Mesenchymal stem cell (in vitro differentiated cells and primary cell): ENCODE results near the gene APLN.

Experiments
- DNase-seq: peaks from one replicate; pipeline ENCODE4 v3.0.0-alpha.2; 2013
- H2AFZ ChIP-seq: one replicate; pipeline ENCODE4 v1.6.1; 2013; ENCODE audit warnings: low read depth, mild to moderate bottlenecking, control low read depth, inconsistent platforms, low read length, moderate library complexity
- H2AK5ac ChIP-seq: 2 replicates; pipeline ENCODE4 v1.6.1; 2013; ENCODE audit warnings: low read length, moderate library complexity, mild to moderate bottlenecking, inconsistent platforms; ENCODE audit not compliant: severe bottlenecking
- H2BK120ac ChIP-seq: one replicate; pipeline ENCODE4 v1.6.1; 2013; ENCODE audit warnings: low read depth, mild to moderate bottlenecking, inconsistent platforms, low read length, moderate library complexity
- H2BK12ac ChIP-seq, 2 experiments: one replicate each; pipeline ENCODE4 v1.6.1; 2013; ENCODE audit warnings: inconsistent platforms in 2 of 2, low read length in 2 of 2, mild to moderate bottlenecking in 2 of 2, moderate library complexity in 2 of 2, control low read depth in 1 of 2
- H2BK15ac ChIP-seq: one replicate; pipeline ENCODE4 v1.6.1; 2013; ENCODE audit warnings: mild to moderate bottlenecking, low read depth, inconsistent platforms; ENCODE audit not compliant: poor library complexity, severe bottlenecking
- H2BK5ac ChIP-seq: 2 replicates; pipeline ENCODE4 v1.6.1; 2013; ENCODE audit warnings: low read depth, mild to moderate bottlenecking, low read length, control low read depth, inconsistent platforms; ENCODE audit not compliant: poor library complexity, severe bottlenecking
- H3K14ac ChIP-seq, 2 experiments: one replicate each; pipeline ENCODE4 v1.6.1; 2013; ENCODE audit warnings: inconsistent platforms in 2 of 2, low read length in 2 of 2, control low read depth in 1 of 2, mild to moderate bottlenecking in 1 of 2, moderate library complexity in 1 of 2
- H3K18ac ChIP-seq, 2 experiments: one replicate each; pipeline ENCODE4 v1.6.1; 2013; ENCODE audit warnings: inconsistent platforms in 2 of 2, low read length in 2 of 2, control low read depth in 1 of 2, low read depth in 1 of 2, mild to moderate bottlenecking in 1 of 2
- H3K23ac ChIP-seq, 2 experiments: one replicate each; pipeline ENCODE4 v1.6.1; 2013; ENCODE audit warnings: inconsistent platforms in 2 of 2, low read length in 2 of 2, mild to moderate bottlenecking in 2 of 2, moderate library complexity in 2 of 2, control low read depth in 1 of 2
- H3K27ac ChIP-seq: 2 replicates; pipeline ENCODE4 v1.5.1; 2013; ENCODE audit warnings: mild to moderate bottlenecking, moderate library complexity, low read length, control low read depth, inconsistent platforms; ENCODE audit not compliant: poor library complexity, severe bottlenecking
- H3K27me3 ChIP-seq, 2 experiments: 2 replicates each; pipeline versions ENCODE4 v1.6.1 to v1.7.0; 2013; ENCODE audit warnings: low read length in 2 of 2, mild to moderate bottlenecking in 2 of 2, moderate library complexity in 2 of 2, control low read depth in 1 of 2, inconsistent platforms in 1 of 2; ENCODE audit not compliant: control insufficient read depth in 1 of 2, insufficient read depth in 1 of 2
- H3K36me3 ChIP-seq, 2 experiments: 2 replicates each; pipeline versions ENCODE4 v1.6.1 to v1.7.0; 2013; ENCODE audit warnings: low read length in 2 of 2, control low read depth in 1 of 2, inconsistent platforms in 1 of 2, low read depth in 1 of 2, mild to moderate bottlenecking in 1 of 2; ENCODE audit not compliant: insufficient read depth in 2 of 2, control insufficient read depth in 1 of 2
- H3K4ac ChIP-seq, 2 experiments: one replicate each; pipeline ENCODE4 v1.6.1; 2013; ENCODE audit warnings: inconsistent platforms in 2 of 2, low read length in 2 of 2, mild to moderate bottlenecking in 2 of 2, moderate library complexity in 2 of 2, control low read depth in 1 of 2, low read depth in 1 of 2
- H3K4me1 ChIP-seq: 2 replicates; pipeline ENCODE4 v1.6.1; 2013; ENCODE audit warnings: low read depth, low read length, control low read depth; ENCODE audit not compliant: control insufficient read depth, insufficient read depth
- H3K4me2 ChIP-seq: 2 replicates; pipeline ENCODE4 v1.6.1; 2013; ENCODE audit warnings: low read length, mild to moderate bottlenecking, inconsistent platforms; ENCODE audit not compliant: poor library complexity, severe bottlenecking
- H3K4me3 ChIP-seq, 2 experiments: 2 replicates each; pipeline versions ENCODE4 v1.5.1 to v1.7.0; 2013; ENCODE audit warnings: low read length in 2 of 2, mild to moderate bottlenecking in 2 of 2, control low read depth in 1 of 2, low read depth in 1 of 2; ENCODE audit not compliant: insufficient read depth in 1 of 2
- H3K79me1 ChIP-seq: replicated peaks from 2 replicates; pipeline ENCODE4 v1.6.1; 2013; ENCODE audit warnings: mild to moderate bottlenecking, control low read depth, low read length, inconsistent platforms; ENCODE audit not compliant: poor library complexity, severe bottlenecking
- H3K9ac ChIP-seq: 2 replicates; pipeline ENCODE4 v1.7.0; 2013; ENCODE audit warnings: mild to moderate bottlenecking, low read length, moderate library complexity
- H3K9me3 ChIP-seq: 2 replicates; pipeline ENCODE4 v1.7.0; 2013; ENCODE audit warnings: mild to moderate bottlenecking, low read length; ENCODE audit not compliant: control insufficient read depth
- H4K8ac ChIP-seq: one replicate; pipeline ENCODE4 v1.6.1; 2013; ENCODE audit warnings: inconsistent platforms, mild to moderate bottlenecking, low read length, moderate library complexity
- H4K91ac ChIP-seq: one replicate; pipeline ENCODE4 v1.6.1; 2013; ENCODE audit warnings: mild to moderate bottlenecking, low read length, inconsistent platforms
- WGBS: methylation state at CpG from one replicate; pipeline ENCODE4 v1.1.7; 2013; ENCODE audit warnings: mixed read lengths; 5-methylcytosine and 5-hydroxymethylcytosine counted together

The APLN gene

DNA sequence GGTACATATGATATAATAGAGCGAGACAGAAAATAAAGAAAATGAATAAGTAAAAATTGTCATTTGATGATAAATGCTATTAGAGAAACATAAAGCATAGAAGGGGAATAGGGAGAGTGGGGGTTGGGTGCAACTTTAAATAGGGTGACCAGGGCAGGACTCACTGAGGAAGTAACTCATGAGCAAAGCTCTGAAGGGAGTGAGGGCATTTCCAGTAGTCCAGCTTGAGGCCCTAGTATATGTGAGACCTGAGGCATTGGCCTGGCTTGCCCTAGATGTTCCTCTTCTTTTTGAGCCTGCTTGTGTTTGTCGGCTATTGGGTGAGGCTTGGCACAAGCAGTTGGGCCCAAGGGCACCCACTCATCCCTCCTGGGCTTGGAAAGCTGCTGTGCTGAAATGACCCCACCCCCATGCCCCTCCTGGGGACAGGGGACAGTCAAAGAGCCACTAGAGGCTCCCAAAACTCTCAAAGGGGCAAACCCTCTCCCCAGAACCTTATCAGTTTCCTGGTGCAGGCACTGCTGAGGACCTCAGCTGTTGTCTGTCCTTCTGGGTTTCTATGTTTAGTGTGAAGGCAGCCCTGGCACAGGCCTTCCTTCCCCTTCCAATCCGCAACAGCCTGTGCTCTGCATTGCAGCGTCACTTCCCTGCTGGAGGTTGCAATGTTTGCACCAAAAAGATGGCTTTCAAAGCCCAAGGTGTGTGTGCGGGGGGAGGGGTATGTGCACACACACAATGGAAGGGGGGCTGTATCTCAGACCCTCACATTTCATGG is 40.1 kb downstream of the APLN start:
- H3K79me1 ChIP-seq = no peaks in the 10 kb centered on the region
- 88% methylated on average over 4 of the region's 5 CpGs for WGBS
- no peak overlapping the region for H2BK5ac ChIP-seq
- no peak overlapping the region for H3K4me3 ChIP-seq
- no peak overlapping the region for H4K8ac ChIP-seq
- H3K4me2 ChIP-seq = no peak overlapping the region
- peak overlapping the region in 1 of 2 experiments; percentile 34 for H3K18ac ChIP-seq
- H2BK15ac ChIP-seq = no peak overlapping the region
- H2BK120ac ChIP-seq = no peak overlapping the region
- no peak overlapping the region for H2AFZ ChIP-seq
- H3K14ac ChIP-seq = no peak overlapping the region
- peaks cover 0 to 53% of the 10 kb centered on the region in 2 experiments for H3K27me3 ChIP-seq
- no peak overlapping the region for H2AK5ac ChIP-seq
- H4K91ac ChIP-seq = no peak overlapping the region
- H3K4me1 ChIP-seq = no peaks in the 10 kb centered on the region
- H3K27ac ChIP-seq = no peak overlapping the region
- no peaks in the 10 kb centered on the region for H3K36me3 ChIP-seq
- DNase-seq = no peak
- H3K23ac ChIP-seq = no peak overlapping the region
- H3K9me3 ChIP-seq = peaks cover 5% of the 10 kb centered on the region
- peak overlapping the region in 1 of 2 experiments; percentile 31 for H2BK12ac ChIP-seq
- H3K9ac ChIP-seq = no peak overlapping the region
- H3K4ac ChIP-seq = no peak overlapping the region

DNA sequence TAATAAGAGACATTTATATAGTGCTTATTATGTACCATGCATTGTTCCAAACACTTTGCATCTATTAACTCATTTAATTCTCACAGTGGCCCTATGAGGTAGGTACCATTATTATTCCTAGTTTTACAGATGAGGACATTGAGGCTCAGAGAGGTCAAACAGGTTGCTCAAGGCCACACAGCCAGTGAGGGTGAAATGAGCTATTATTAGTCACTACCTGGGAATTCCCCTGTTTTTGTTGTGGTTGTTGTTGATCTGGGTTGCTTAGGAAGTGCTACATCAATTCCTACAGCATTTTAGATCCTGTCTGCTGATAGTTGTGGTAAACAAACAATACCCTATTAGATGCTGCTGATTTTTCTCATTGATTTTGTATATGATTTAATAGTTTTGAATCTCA is 41.2 kb downstream of the APLN start:
- no peak overlapping the region for H2AK5ac ChIP-seq

DNA sequence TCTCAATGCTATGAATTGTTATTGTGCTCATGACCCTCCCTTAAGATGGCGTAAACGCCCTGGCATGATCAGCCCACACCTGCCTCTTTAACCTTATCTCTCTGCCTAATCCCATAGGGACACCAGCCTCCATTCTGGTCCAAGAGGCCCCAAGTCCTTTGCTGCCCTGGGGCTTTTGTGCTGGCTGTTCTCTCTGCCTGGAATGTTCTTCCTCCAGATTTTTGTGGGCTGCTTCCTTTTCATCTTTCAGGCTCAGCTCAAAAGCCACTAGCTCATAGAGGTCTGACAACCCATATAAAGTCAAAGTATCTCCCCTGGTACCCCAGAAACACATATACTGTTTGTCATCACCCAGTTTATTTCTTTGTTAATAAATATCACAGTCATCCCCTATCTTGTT is 42.4 kb downstream of the APLN start:
- H2AFZ ChIP-seq = no peak overlapping the region
- H3K36me3 ChIP-seq = no peaks in the 10 kb centered on the region
- H3K4ac ChIP-seq = no peak overlapping the region
- no peak overlapping the region for H3K27ac ChIP-seq
- H3K23ac ChIP-seq = no peak overlapping the region
- H2BK15ac ChIP-seq = peak overlapping the region; percentile 90
- no peaks in the 10 kb centered on the region for H3K79me1 ChIP-seq
- no peak overlapping the region for H3K14ac ChIP-seq
- no peak overlapping the region for H3K4me3 ChIP-seq
- H4K91ac ChIP-seq = no peak overlapping the region
- H2BK120ac ChIP-seq = no peak overlapping the region
- no peak overlapping the region for H3K4me2 ChIP-seq
- H2BK12ac ChIP-seq = no peak overlapping the region
- H3K27me3 ChIP-seq = peaks cover 0 to 57% of the 10 kb centered on the region in 2 experiments
- H4K8ac ChIP-seq = no peak overlapping the region
- peak overlapping the region in 1 of 2 experiments; percentile 8 for H3K18ac ChIP-seq
- H2AK5ac ChIP-seq = no peak overlapping the region
- WGBS = 95% methylated on average over 2 of the region's 2 CpGs
- no peak overlapping the region for H3K9ac ChIP-seq
- no peak overlapping the region for H2BK5ac ChIP-seq
- no peaks in the 10 kb centered on the region for H3K4me1 ChIP-seq
- DNase-seq = no peak
- H3K9me3 ChIP-seq = peaks cover 5% of the 10 kb centered on the region

More for the DNA sequence above, 41.2 kb downstream of the APLN start:
- Histone ChIP-seq H3K79me1 (no peaks in the 10 kb centered on the region), H2BK120ac (no peak overlapping the region), H3K23ac (no peak overlapping the region), H3K4ac (no peak overlapping the region), H4K91ac (no peak overlapping the region), H3K9ac (no peak overlapping the region), H3K27me3 (peaks cover 0 to 51% of the 10 kb centered on the region in 2 experiments), H2BK5ac (no peak overlapping the region), H2AFZ (no peak overlapping the region), H3K9me3 (peaks cover 5% of the 10 kb centered on the region), H3K4me3 (no peak overlapping the region), H2BK15ac (no peak overlapping the region), H3K4me1 (no peaks in the 10 kb centered on the region), H3K18ac (no peak overlapping the region), H3K14ac (no peak overlapping the region), H4K8ac (no peak overlapping the region), H3K36me3 (no peaks in the 10 kb centered on the region), H3K27ac (no peak overlapping the region), H3K4me2 (no peak overlapping the region), H2BK12ac (no peak overlapping the region)
- peak; percentile 48 for DNase-seq

DNA sequence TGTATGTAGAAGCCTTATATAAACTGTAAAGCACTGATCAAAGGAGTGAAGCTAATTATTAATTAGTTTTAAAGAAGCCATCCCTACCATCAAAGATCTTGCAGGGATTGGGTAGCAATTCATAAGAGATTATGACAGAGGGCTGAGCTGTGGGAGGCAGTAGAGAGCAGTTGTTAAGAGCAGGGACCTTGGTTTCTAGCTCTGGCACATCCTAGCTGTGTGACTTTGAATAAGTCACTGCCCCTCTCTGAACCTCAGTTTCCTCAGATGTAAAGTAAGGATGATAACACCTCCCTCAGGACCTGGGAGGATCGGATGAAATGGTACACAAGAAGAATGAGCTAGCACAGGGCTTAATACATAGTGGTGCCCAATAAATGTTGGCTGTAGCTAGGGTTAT is 45.4 kb downstream of the APLN start:
- Histone ChIP-seq H3K4me2 (no peak overlapping the region), H2BK12ac (no peak overlapping the region), H2BK5ac (no peak overlapping the region), H3K27me3 (peaks cover 0 to 48% of the 10 kb centered on the region in 2 experiments), H3K14ac (no peak overlapping the region), H2BK15ac (no peak overlapping the region), H3K23ac (no peak overlapping the region), H2AFZ (no peak overlapping the region), H3K9me3 (peaks cover 5% of the 10 kb centered on the region), H3K27ac (no peak overlapping the region), H3K4ac (no peak overlapping the region), H2BK120ac (no peak overlapping the region), H4K8ac (no peak overlapping the region), H3K79me1 (no peaks in the 10 kb centered on the region), H3K36me3 (no peaks in the 10 kb centered on the region), H2AK5ac (no peak overlapping the region), H3K18ac (no peak overlapping the region), H3K9ac (no peak overlapping the region), H3K4me3 (no peak overlapping the region), H3K4me1 (peaks cover 4% of the 10 kb centered on the region), H4K91ac (no peak overlapping the region)
- WGBS = 91% methylated on average over 1 of the region's 1 CpG
- DNase-seq = no peak
